Measurements from ENCODE around the gene DPYSL4.

Gene DPYSL4

GRCh38 chr10:132242103-132242840, 55.5 kb downstream of the DPYSL4 start:
- H3K4me3 ChIP-seq (ENCODE audit: low read depth, low read length) = no peak overlapping the region
- DNase-seq (ENCODE audit: low read depth) = no peak
- TF ChIP-seq CTCF (IDR thresholded peaks at IDR 0.05; ENCODE audit: control insufficient read depth, extremely low read depth, insufficient read depth) = no peak

- TF ChIP-seq CTCF (IDR thresholded peaks at IDR 0.05; ENCODE audit: control insufficient read depth, extremely low read depth, insufficient read depth) = no peak
- no peak for DNase-seq (ENCODE audit: low read depth)
- no peak overlapping the region for H3K4me3 ChIP-seq (ENCODE audit: low read depth, low read length)
Observed at GRCh38 chr10:132243141-132243540, 56.4 kb downstream of the DPYSL4 start.

- no peak for TF ChIP-seq CTCF (IDR thresholded peaks at IDR 0.05; ENCODE audit: control insufficient read depth, extremely low read depth, insufficient read depth)
- no peak overlapping the region for H3K4me3 ChIP-seq (ENCODE audit: low read depth, low read length)
- no peak for DNase-seq (ENCODE audit: low read depth)
Observed at GRCh38 chr10:132243626-132244025, 56.9 kb downstream of the DPYSL4 start.

- no peak overlapping the region for H3K4me3 ChIP-seq (ENCODE audit: low read depth, low read length)
- TF ChIP-seq CTCF (IDR thresholded peaks at IDR 0.05; ENCODE audit: control insufficient read depth, extremely low read depth, insufficient read depth) = no peak
- no peak for DNase-seq (ENCODE audit: low read depth)
Observed at GRCh38 chr10:132245056-132245455, 58.3 kb downstream of the DPYSL4 start.

GRCh38 chr10:132246296-132246695, 59.5 kb downstream of the DPYSL4 start:
- H3K4me3 ChIP-seq (ENCODE audit: low read depth, low read length) = no peak overlapping the region
- DNase-seq (ENCODE audit: low read depth) = no peak
- TF ChIP-seq CTCF (IDR thresholded peaks at IDR 0.05; ENCODE audit: control insufficient read depth, extremely low read depth, insufficient read depth) = no peak

- no peak for DNase-seq (ENCODE audit: low read depth)
- no peak for TF ChIP-seq CTCF (IDR thresholded peaks at IDR 0.05; ENCODE audit: control insufficient read depth, extremely low read depth, insufficient read depth)
Observed at GRCh38 chr10:132247943-132248342, 61.2 kb downstream of the DPYSL4 start.

More at GRCh38 chr10:132247943-132248342, 61.2 kb downstream of the DPYSL4 start:
- peak overlapping the region; percentile 96 for H3K4me3 ChIP-seq (ENCODE audit: low read depth, low read length)

Measured in LNCaP clone FGC (cell line).